GM21737 (cell line): Measurements from ENCODE around the gene DCUN1D3.

Experiments used
- ATAC-seq: cut with Tn5 transposase; IDR thresholded peaks from one replicate; pipeline ENCODE4 v1.9.1; 2021; ENCODE audit warnings: mild to moderate bottlenecking, moderate library complexity; ENCODE audit not compliant: unreplicated experiment

The DCUN1D3 gene

GRCh38 chr16:20889625-20890275 is 10.4 kb downstream of the DCUN1D3 start:
- no peak for ATAC-seq

- no peak for ATAC-seq
Observed at GRCh38 chr16:20887207-20887606, 13.0 kb downstream of the DCUN1D3 start.

GRCh38 chr16:20886320-20886719 is 13.8 kb downstream of the DCUN1D3 start:
- no peak for ATAC-seq

GRCh38 chr16:20884240-20884556 is 16.0 kb downstream of the DCUN1D3 start:
- ATAC-seq = no peak

- ATAC-seq = no peak
Observed at GRCh38 chr16:20883554-20884239, 16.5 kb downstream of the DCUN1D3 start.

- no peak for ATAC-seq
Observed at GRCh38 chr16:20881503-20881878, 18.7 kb downstream of the DCUN1D3 start.

- no peak for ATAC-seq
Observed at GRCh38 chr16:20880867-20881502, 19.2 kb downstream of the DCUN1D3 start.

GRCh38 chr16:20879175-20880040 is 20.8 kb downstream of the DCUN1D3 start:
- no peak for ATAC-seq

- no peak for ATAC-seq
Observed at GRCh38 chr16:20878682-20879147, 21.4 kb downstream of the DCUN1D3 start.

GRCh38 chr16:20875355-20875650 is 24.9 kb downstream of the DCUN1D3 start:
- ATAC-seq = no peak

- no peak for ATAC-seq
Observed at GRCh38 chr16:20874088-20874581, 26.0 kb downstream of the DCUN1D3 start.

GRCh38 chr16:20873331-20873730 is 26.8 kb downstream of the DCUN1D3 start:
- no peak for ATAC-seq

- no peak for ATAC-seq
Observed at GRCh38 chr16:20871941-20872815, 28.0 kb downstream of the DCUN1D3 start.

- ATAC-seq = no peak
Observed at GRCh38 chr16:20871258-20871657, 28.9 kb downstream of the DCUN1D3 start.

GRCh38 chr16:20870122-20870820 is 29.9 kb downstream of the DCUN1D3 start:
- no peak for ATAC-seq

- no peak for ATAC-seq
Observed at GRCh38 chr16:20868890-20869289, 31.3 kb downstream of the DCUN1D3 start.

- ATAC-seq = no peak
Observed at GRCh38 chr16:20867585-20867984, 32.6 kb downstream of the DCUN1D3 start.

- no peak for ATAC-seq
Observed at GRCh38 chr16:20866801-20867200, 33.4 kb downstream of the DCUN1D3 start.

GRCh38 chr16:20866145-20866772 is 33.9 kb downstream of the DCUN1D3 start:
- ATAC-seq = no peak
